Vagina (tissue), 2 donors: ENCODE measurements around the gene RIC8A. TPM values are rescaled to one million over a fixed set of nuclear protein-coding genes. Genes with fewer than 3 reads are reported as not detected.

Experiments
- DNase-seq, 2 donors: peaks; one replicate each; pipeline ENCODE4 v3.0.0-alpha.2; 2017; ENCODE audit errors: extremely low spot score in 2 of 2
- H3K27ac ChIP-seq: fragments of 200-600 bp; sonication (generic); one replicate; pipeline ENCODE4 v1.5.1; 2019
- H3K27me3 ChIP-seq: fragments of 200-600 bp; sonication (generic); one replicate; pipeline ENCODE4 v1.5.1; 2019
- H3K36me3 ChIP-seq, 2 donors: fragments of 200-600 bp; sonication (generic); one replicate each; pipeline ENCODE4 v1.5.1; 2017 to 2019
- H3K4me1 ChIP-seq: fragments of 200-600 bp; sonication (generic); one replicate; pipeline ENCODE4 v1.5.1; 2019
- H3K4me3 ChIP-seq, 2 donors: fragments of 200-600 bp; sonication (generic); 1 replicate in 1 of 2; 2 replicates in 1 of 2; pipeline ENCODE4 v1.5.1; 2016 to 2019
- H3K9me3 ChIP-seq: fragments of 200-600 bp; sonication (generic); one replicate; pipeline ENCODE4 v1.5.1; 2019
- POLR2A ChIP-seq, 2 donors: fragments of 450-650 bp; IDR thresholded peaks; one replicate each; pipeline ENCODE4 v1.6.1; 2017; ENCODE audit warnings: antibody characterized with exemption in 2 of 2, mild to moderate bottlenecking in 2 of 2, moderate library complexity in 2 of 2
- POLR2AphosphoS5 ChIP-seq, 2 donors: sonication (generic); formaldehyde crosslinking; IDR thresholded peaks; one replicate each; pipeline ENCODE4 v1.9.0; 2017; ENCODE audit warnings: antibody characterized with exemption in 2 of 2, mild to moderate bottlenecking in 2 of 2, low read depth in 1 of 2; ENCODE audit not compliant: insufficient read depth in 1 of 2
- intact Hi-C: fragments of 100-400 bp; cut with DNase I; formaldehyde crosslinking; loops from one replicate; pipeline ENCODE4 v1.15.1; 2023
- total RNA-seq: library from RNA; depleted of rRNA; stranded (reverse); fragments of >200 nt; gene quantifications from one replicate; pipeline ENCODE4 v1.2.3, GENCODE V29; 2016
- TF ChIP-seq, protein P1 (sequence below), 3 experiments: fragments of 450-650 bp in 2 of 3; fragments of 200-600 bp in 1 of 3; sonication (generic) in 1 of 3; IDR thresholded peaks; one replicate each; pipeline ENCODE4 v1.5.1; 2017 to 2019; ENCODE audit warnings: antibody characterized with exemption in 3 of 3, mild to moderate bottlenecking in 2 of 3, moderate library complexity in 2 of 3

Gene RIC8A
- total RNA-seq, 1 donor from 2014 or later: 90.1 TPM

- Histone ChIP-seq H3K27me3 (no peaks in the 10 kb centered on the region), H3K27ac (peak overlapping the region; percentile 97), H3K4me3 (peak overlapping the region; percentile 81 to 96), H3K36me3 (peaks cover 0 to 59% of the 10 kb centered on the region in 2 donors), H3K9me3 (no peaks in the 10 kb centered on the region), H3K4me1 (peaks cover 55% of the 10 kb centered on the region)
- intact Hi-C loops: loop anchor here (5.0 kb wide), 1 partner anchor 148 kb away; no protein-coding TSS in a partner anchor
- TF ChIP-seq POLR2A (IDR thresholded peaks at IDR 0.05) (no peak), POLR2AphosphoS5 (IDR thresholded peaks at IDR 0.05; ENCODE audit: insufficient read depth in 1 of 2, low read depth in 1 of 2) (no peak)
- TF ChIP-seq, protein P1, sequence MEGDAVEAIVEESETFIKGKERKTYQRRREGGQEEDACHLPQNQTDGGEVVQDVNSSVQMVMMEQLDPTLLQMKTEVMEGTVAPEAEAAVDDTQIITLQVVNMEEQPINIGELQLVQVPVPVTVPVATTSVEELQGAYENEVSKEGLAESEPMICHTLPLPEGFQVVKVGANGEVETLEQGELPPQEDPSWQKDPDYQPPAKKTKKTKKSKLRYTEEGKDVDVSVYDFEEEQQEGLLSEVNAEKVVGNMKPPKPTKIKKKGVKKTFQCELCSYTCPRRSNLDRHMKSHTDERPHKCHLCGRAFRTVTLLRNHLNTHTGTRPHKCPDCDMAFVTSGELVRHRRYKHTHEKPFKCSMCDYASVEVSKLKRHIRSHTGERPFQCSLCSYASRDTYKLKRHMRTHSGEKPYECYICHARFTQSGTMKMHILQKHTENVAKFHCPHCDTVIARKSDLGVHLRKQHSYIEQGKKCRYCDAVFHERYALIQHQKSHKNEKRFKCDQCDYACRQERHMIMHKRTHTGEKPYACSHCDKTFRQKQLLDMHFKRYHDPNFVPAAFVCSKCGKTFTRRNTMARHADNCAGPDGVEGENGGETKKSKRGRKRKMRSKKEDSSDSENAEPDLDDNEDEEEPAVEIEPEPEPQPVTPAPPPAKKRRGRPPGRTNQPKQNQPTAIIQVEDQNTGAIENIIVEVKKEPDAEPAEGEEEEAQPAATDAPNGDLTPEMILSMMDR (IDR thresholded peaks at IDR 0.05): no peak
- DNase-seq: no peak
Observed at GRCh38 chr11:208917-209260, 1.4 kb downstream of the RIC8A start.

GRCh38 chr11:209275-210121 lies 2.0 kb downstream of the RIC8A start:
- DNase-seq: no peak
- Histone ChIP-seq H3K36me3 (peaks cover 0 to 59% of the 10 kb centered on the region in 2 donors), H3K27ac (peak overlapping the region; percentile 97)

DNA sequence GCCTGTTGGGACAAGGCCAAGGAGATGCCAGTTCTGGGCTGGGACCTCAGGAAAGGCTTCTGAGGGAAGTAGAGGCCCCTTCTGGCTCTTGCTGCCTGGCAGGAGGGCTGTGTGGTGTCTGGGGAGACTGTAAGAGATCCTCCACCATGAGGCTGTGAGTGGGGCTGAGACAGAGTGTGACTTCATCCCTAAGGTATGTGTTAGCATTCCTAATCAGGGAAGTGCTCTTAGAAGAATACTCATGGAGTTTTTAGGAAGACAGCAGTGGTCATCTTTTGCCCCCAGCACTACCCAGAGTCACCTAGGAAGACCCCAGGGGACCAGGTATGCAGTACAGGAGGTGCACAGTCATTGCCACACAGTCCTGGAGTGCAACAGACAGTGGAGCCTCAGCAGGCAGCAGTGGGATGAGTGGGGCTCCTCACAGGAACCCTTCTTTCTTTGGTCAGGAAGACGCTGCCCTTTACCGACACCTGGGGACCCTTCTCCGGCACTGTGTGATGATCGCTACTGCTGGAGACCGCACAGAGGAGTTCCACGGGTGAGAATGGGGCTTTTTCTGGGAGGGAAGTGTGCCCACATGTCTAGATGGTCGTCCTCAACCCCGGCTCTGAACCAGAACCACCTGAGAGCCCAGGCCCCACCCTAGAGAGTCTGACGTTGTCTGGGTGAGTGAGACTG lies 2.8 kb downstream of the RIC8A start:
- no peaks in the 10 kb centered on the region for H3K9me3 ChIP-seq
- peaks cover 41% of the 10 kb centered on the region for H3K4me1 ChIP-seq
- no peak for TF ChIP-seq POLR2A (IDR thresholded peaks at IDR 0.05)
- no peak for TF ChIP-seq POLR2AphosphoS5 (IDR thresholded peaks at IDR 0.05; ENCODE audit: insufficient read depth in 1 of 2, low read depth in 1 of 2)
- TF ChIP-seq, protein P1 (IDR thresholded peaks at IDR 0.05): no peak
- H3K36me3 ChIP-seq: peaks cover 0 to 59% of the 10 kb centered on the region in 2 donors
- no peaks in the 10 kb centered on the region for H3K27me3 ChIP-seq
- H3K27ac ChIP-seq: peak overlapping the region; percentile 97
- H3K4me3 ChIP-seq: peak overlapping the region; percentile 81 to 96
- DNase-seq: no peak
- intact Hi-C loops: no loop called here

More at GRCh38 chr11:209275-210121, 2.0 kb downstream of the RIC8A start:
- peak overlapping the region; percentile 81 to 96 for H3K4me3 ChIP-seq
- intact Hi-C loops: loop anchor here (5.0 kb wide), 1 partner anchor 148 kb away; no protein-coding TSS in a partner anchor
- no peaks in the 10 kb centered on the region for H3K9me3 ChIP-seq
- H3K27me3 ChIP-seq: no peaks in the 10 kb centered on the region
- H3K4me1 ChIP-seq: peaks cover 49% of the 10 kb centered on the region
- no peak for TF ChIP-seq POLR2A (IDR thresholded peaks at IDR 0.05)
- TF ChIP-seq, protein P1 (IDR thresholded peaks at IDR 0.05): no peak

- no peak for DNase-seq
- H3K4me3 ChIP-seq: no peak overlapping the region
- H3K27me3 ChIP-seq: no peaks in the 10 kb centered on the region
- intact Hi-C loops: no loop called here
- no peaks in the 10 kb centered on the region for H3K9me3 ChIP-seq
- peaks cover 0 to 62% of the 10 kb centered on the region in 2 donors for H3K36me3 ChIP-seq
- TF ChIP-seq, protein P1 (IDR thresholded peaks at IDR 0.05): no peak
- no peak for TF ChIP-seq POLR2A (IDR thresholded peaks at IDR 0.05)
- TF ChIP-seq POLR2AphosphoS5 (IDR thresholded peaks at IDR 0.05; ENCODE audit: insufficient read depth in 1 of 2, low read depth in 1 of 2): no peak
- H3K4me1 ChIP-seq: peaks cover 36% of the 10 kb centered on the region
- H3K27ac ChIP-seq: no peak overlapping the region
Observed at GRCh38 chr11:210803-211180, 3.3 kb downstream of the RIC8A start.
